HCT116 (cell line): ENCODE measurements around the gene ITGAE. TPM values are rescaled to one million over a fixed set of nuclear protein-coding genes. Genes with fewer than 3 reads are reported as not detected.

Experiments used
- ATAC-seq: fragments of 200-7000 bp; cut with Tn5 transposase; 2 replicates; pipeline ENCODE4 v1.9.1; 2020; ENCODE audit warnings: mild to moderate bottlenecking, moderate library complexity
- BruUV-seq: library from RNA; stranded (reverse); fragments of 400-500 nt; replicated peaks from 2 replicates; lab custom pipeline; 2021; lab: Mats Ljungman, UMichigan
- CTCF ChIA-PET: fragments of 300-600 bp; sonication (Branson Sonifier 250); formaldehyde crosslinking; loops from one replicate; lab custom pipeline; 2021; ENCODE audit warnings: antibody characterized with exemption; lab: Charles Lee
- POLR2A ChIA-PET: fragments of 300-600, 350-600 bp; sonication (Branson Sonifier 250); formaldehyde crosslinking; loops from one replicate; lab custom pipeline; 2021; ENCODE audit warnings: antibody characterized with exemption; lab: Charles Lee
- RAD21 ChIA-PET, 2 experiments: fragments of 300-600 bp; sonication (Branson Sonifier 250); formaldehyde crosslinking; loops; one replicate each; lab custom pipeline; 2023; ENCODE audit warnings: low total read pairs in 2 of 2; ENCODE audit not compliant: uncharacterized antibody in 2 of 2, unreplicated experiment in 2 of 2, low non-redundant PET in 1 of 2; lab: Charles Lee
- DNase-seq: peaks from one replicate; pipeline ENCODE4 v3.0.0-alpha.2; 2010; ENCODE audit warnings: low read depth, low spot score
- H2AFZ ChIP-seq: fragments of 200-600 bp; shearing (Covaris generic), sonication (generic); 2 replicates; pipeline ENCODE4 v1.6.1; 2017; ENCODE audit warnings: low read depth, mixed run types, mixed read lengths, antibody characterized with exemption, low read length; ENCODE audit not compliant: poor library complexity, severe bottlenecking
- H3K27ac ChIP-seq: 2 replicates; pipeline ENCODE4 v1.5.1; 2012; ENCODE audit warnings: low read depth, low read length
- H3K27me3 ChIP-seq: fragments of 200-600 bp; sonication (generic); 2 replicates; pipeline ENCODE4 v1.6.1; 2016; ENCODE audit warnings: mixed run types, low read length, mixed read lengths; ENCODE audit not compliant: insufficient read depth
- H3K36me3 ChIP-seq, 2 experiments: fragments of 200-500 bp in 1 of 2; fragments of 200-600 bp in 1 of 2; sonication (Bioruptor generic) in 1 of 2; sonication (generic) in 1 of 2; 2 replicates each; pipeline versions ENCODE4 v1.5.1 to v1.6.1; 2014 to 2016; ENCODE audit warnings: low read length in 2 of 2, inconsistent platforms in 1 of 2, mixed read lengths in 1 of 2, mixed run types in 1 of 2; ENCODE audit not compliant: insufficient read depth in 2 of 2, control insufficient read depth in 1 of 2
- H3K4me1 ChIP-seq, 2 experiments: fragments of 200-600 bp in 1 of 2; sonication (generic) in 1 of 2; 2 replicates each; pipeline versions ENCODE4 v1.5.1 to v1.6.1; 2012 to 2017; ENCODE audit warnings: low read length in 2 of 2, inconsistent platforms in 1 of 2, mild to moderate bottlenecking in 1 of 2, mixed read lengths in 1 of 2, mixed run types in 1 of 2, moderate library complexity in 1 of 2; ENCODE audit not compliant: insufficient read depth in 2 of 2, control insufficient read depth in 1 of 2
- H3K4me2 ChIP-seq: fragments of 200-600 bp; sonication (generic); 2 replicates; pipeline ENCODE4 v1.6.1; 2017; ENCODE audit warnings: mixed run types, low read length, mixed read lengths
- H3K4me3 ChIP-seq, 2 experiments: fragments of 200-600 bp in 1 of 2; sonication (generic) in 1 of 2; replicated peaks in 1 of 2; 2 replicates each; pipeline ENCODE4 v1.5.1; 2011 to 2016; ENCODE audit warnings: low read length in 2 of 2, control low read depth in 1 of 2, low read depth in 1 of 2, mild to moderate bottlenecking in 1 of 2, mixed read lengths in 1 of 2, mixed run types in 1 of 2
- H3K79me2 ChIP-seq: fragments of 200-600 bp; sonication (generic); 2 replicates; pipeline ENCODE4 v1.6.1; 2017; ENCODE audit warnings: mild to moderate bottlenecking, mixed run types, low read length, moderate library complexity, mixed read lengths; ENCODE audit not compliant: insufficient read depth
- H3K9ac ChIP-seq: fragments of 200-600 bp; sonication (generic); 2 replicates; pipeline ENCODE4 v1.6.1; 2016; ENCODE audit warnings: low read length, mixed read lengths
- H3K9me2 ChIP-seq: fragments of 200-600 bp; sonication (generic), shearing (Covaris generic); 2 replicates; pipeline ENCODE4 v1.6.1; 2017; ENCODE audit warnings: mixed run types, mild to moderate bottlenecking, moderate library complexity; ENCODE audit not compliant: insufficient read depth
- H3K9me3 ChIP-seq, 2 experiments: fragments of 200-500 bp in 1 of 2; fragments of 200-600 bp in 1 of 2; sonication (Bioruptor generic) in 1 of 2; sonication (generic) in 1 of 2; 2 replicates each; pipeline ENCODE4 v1.6.1; 2014 to 2017; ENCODE audit warnings: low read length in 2 of 2, mixed read lengths in 2 of 2, inconsistent platforms in 1 of 2, low read depth in 1 of 2, mild to moderate bottlenecking in 1 of 2, mixed run types in 1 of 2, moderate library complexity in 1 of 2; ENCODE audit not compliant: control insufficient read depth in 1 of 2, insufficient read depth in 1 of 2
- H4K20me1 ChIP-seq: fragments of 200-600 bp; sonication (generic), shearing (Covaris generic); 2 replicates; pipeline ENCODE4 v1.6.1; 2017; ENCODE audit warnings: mixed run types, mild to moderate bottlenecking, moderate library complexity; ENCODE audit not compliant: insufficient read depth
- CBX3 ChIP-seq: IDR thresholded peaks from 2 replicates; pipeline ENCODE4 v1.6.1; 2012; ENCODE audit warnings: low read depth
- CEBPB ChIP-seq: IDR thresholded peaks from 2 replicates; pipeline ENCODE4 v1.6.1; 2012; ENCODE audit warnings: low read depth
- EGR1 ChIP-seq: IDR thresholded peaks from 2 replicates; pipeline ENCODE4 v1.6.1; 2012; ENCODE audit warnings: low read depth
- ELF1 ChIP-seq: IDR thresholded peaks from 2 replicates; pipeline ENCODE4 v1.6.1; 2012; ENCODE audit warnings: low read depth, borderline replicate concordance
- EZH2 ChIP-seq: fragments of 200-600 bp; sonication (generic); IDR thresholded peaks from 2 replicates; pipeline ENCODE4 v1.6.1; 2017; ENCODE audit warnings: antibody characterized with exemption, mixed run types
- EZH2phosphoT487 ChIP-seq: fragments of 200-600 bp; IDR thresholded peaks from 2 replicates; pipeline ENCODE4 v1.6.1; 2018; ENCODE audit warnings: antibody characterized with exemption, borderline replicate concordance
- MAX ChIP-seq: IDR thresholded peaks from 2 replicates; pipeline ENCODE4 v1.6.1; 2012
- POLR2A ChIP-seq: IDR thresholded peaks from 2 replicates; pipeline ENCODE4 v1.7.0; 2011; ENCODE audit warnings: borderline replicate concordance; ENCODE audit not compliant: insufficient read depth, insufficient read length; ENCODE audit errors: extremely low read depth
- POLR2AphosphoS5 ChIP-seq: IDR thresholded peaks from 2 replicates; pipeline ENCODE4 v1.6.1; 2011; ENCODE audit warnings: mild to moderate bottlenecking, low read depth, low read length, moderate library complexity
- REST ChIP-seq: IDR thresholded peaks from 2 replicates; pipeline ENCODE4 v1.6.1; 2012; ENCODE audit warnings: low read depth
- SIN3A ChIP-seq: IDR thresholded peaks from 2 replicates; pipeline ENCODE4 v1.6.1; 2012; ENCODE audit warnings: low read depth
- SP1 ChIP-seq: IDR thresholded peaks from 2 replicates; pipeline ENCODE4 v1.6.1; 2012; ENCODE audit warnings: low read depth
- SRF ChIP-seq: IDR thresholded peaks from 2 replicates; pipeline ENCODE4 v1.6.1; 2012; ENCODE audit warnings: low read depth
- TCF7L2 ChIP-seq: IDR thresholded peaks from 2 replicates; pipeline ENCODE4 v1.7.0; 2011; ENCODE audit warnings: borderline replicate concordance, inconsistent platforms; ENCODE audit not compliant: insufficient read depth, insufficient read length; ENCODE audit errors: extremely low read depth
- YY1 ChIP-seq: IDR thresholded peaks from 2 replicates; pipeline ENCODE4 v1.6.1; 2011; ENCODE audit warnings: low read length, low read depth, moderate library complexity, mild to moderate bottlenecking; ENCODE audit not compliant: insufficient replicate concordance; ENCODE audit errors: extremely low read depth
- ZFX ChIP-seq: fragments of 450-650 bp; IDR thresholded peaks from 2 replicates; pipeline ENCODE4 v1.6.1; 2017
- intact Hi-C: fragments of 100-400 bp; cut with micrococcal nuclease; formaldehyde crosslinking; loops from 2 replicates; pipeline ENCODE4 v1.10.0; 2022
- total RNA-seq: library from RNA; stranded (reverse); gene quantifications from one replicate; pipeline ENCODE4 v1.2.1, GENCODE V29; 2021; ENCODE audit not compliant: unreplicated experiment

The ITGAE gene
- total RNA-seq, 1 experiment from 2014 or later = 19.9 TPM

- TF ChIP-seq SP1 (no peak), MAX (no peak), SRF (no peak), SIN3A (no peak)
These were observed 81.7 kb downstream of the ITGAE start (continued) for GRCh38 chr17:3719265-3719664.

GRCh38 chr17:3718201-3718600 is 82.8 kb downstream of the ITGAE start:
- Histone ChIP-seq H3K36me3 (peaks cover 17 to 27% of the 10 kb centered on the region in 2 experiments; a peak in 3 of 4 replicates), H4K20me1 (no peaks in the 10 kb centered on the region), H3K4me2 (no peak overlapping the region), H3K79me2 (peaks cover 9% of the 10 kb centered on the region), H2AFZ (no peak overlapping the region), H3K9me2 (no peaks in the 10 kb centered on the region), H3K9ac (no peak overlapping the region), H3K4me1 (peaks cover 4 to 26% of the 10 kb centered on the region in 2 experiments), H3K27me3 (no peaks in the 10 kb centered on the region), H3K27ac (no peak overlapping the region), H3K4me3 (no peak overlapping the region), H3K9me3 (no peaks in the 10 kb centered on the region)
- CTCF ChIA-PET = no interaction called here
- ATAC-seq (no peak), DNase-seq (no peak)
- no peak for TF ChIP-seq YY1
- TF ChIP-seq ZFX = no peak
- no peak for TF ChIP-seq SIN3A
- TF ChIP-seq POLR2AphosphoS5 = no peak
- no peak for TF ChIP-seq SP1
- no peak for TF ChIP-seq POLR2A
- TF ChIP-seq TCF7L2 = no peak
- no peak for TF ChIP-seq EGR1
- BruUV-seq = no TSS peak
- POLR2A ChIA-PET = no interaction called here
- RAD21 ChIA-PET = no interaction called here
- intact Hi-C loops = no loop called here

DNA sequence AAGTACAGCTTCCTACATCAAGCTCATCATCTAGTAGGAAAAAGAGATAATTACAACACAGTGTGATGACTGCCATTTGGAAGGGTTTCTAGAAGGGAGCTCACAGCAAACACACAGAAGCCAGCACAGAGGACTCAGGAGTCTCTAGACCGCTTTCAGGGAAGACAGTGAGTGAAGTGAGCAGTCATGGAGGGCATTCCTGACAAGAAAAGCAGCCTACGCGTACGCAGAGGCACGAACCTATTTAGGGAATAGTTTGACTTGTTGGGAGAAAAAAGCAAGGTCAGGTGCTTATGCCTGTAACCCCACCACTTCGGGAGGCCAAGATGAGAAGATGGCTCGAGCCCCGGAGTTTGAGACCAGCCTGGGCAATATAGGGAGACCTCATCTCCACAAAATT is 85.7 kb downstream of the ITGAE start:
- Histone ChIP-seq H3K9me2 (no peaks in the 10 kb centered on the region), H3K79me2 (no peaks in the 10 kb centered on the region), H3K4me2 (no peak overlapping the region), H3K36me3 (peaks cover 17 to 27% of the 10 kb centered on the region in 2 experiments; a peak in 3 of 4 replicates), H3K9me3 (no peaks in the 10 kb centered on the region), H3K4me1 (peaks cover 0 to 11% of the 10 kb centered on the region in 2 experiments; a peak in 2 of 4 replicates), H3K27me3 (no peaks in the 10 kb centered on the region), H2AFZ (no peak overlapping the region), H3K27ac (no peak overlapping the region), H3K9ac (no peak overlapping the region), H3K4me3 (no peak overlapping the region), H4K20me1 (no peaks in the 10 kb centered on the region; the same call in 1 of the 2 replicates)
- RAD21 ChIA-PET = no interaction called here
- DNase-seq (no peak), ATAC-seq (no peak)
- CTCF ChIA-PET = no interaction called here
- POLR2A ChIA-PET = no interaction called here
- intact Hi-C loops = no loop called here
- TF ChIP-seq EZH2phosphoT487 (no peak), ELF1 (no peak), YY1 (no peak), EGR1 (no peak), REST (no peak), MAX (no peak), CEBPB (no peak), SIN3A (no peak), CBX3 (no peak), EZH2 (no peak)
- no TSS peak for BruUV-seq
